HK-2 (cell line): ENCODE data around the gene TUBD1.
A peak's percentile ranks its signal among the peaks of the same experiment; 100 is the strongest.

Source experiments
- DNase-seq: peaks from one replicate; pipeline ENCODE4 v3.0.0-alpha.2; 2018; ENCODE audit not compliant: unreplicated experiment

TUBD1 gene

DNA sequence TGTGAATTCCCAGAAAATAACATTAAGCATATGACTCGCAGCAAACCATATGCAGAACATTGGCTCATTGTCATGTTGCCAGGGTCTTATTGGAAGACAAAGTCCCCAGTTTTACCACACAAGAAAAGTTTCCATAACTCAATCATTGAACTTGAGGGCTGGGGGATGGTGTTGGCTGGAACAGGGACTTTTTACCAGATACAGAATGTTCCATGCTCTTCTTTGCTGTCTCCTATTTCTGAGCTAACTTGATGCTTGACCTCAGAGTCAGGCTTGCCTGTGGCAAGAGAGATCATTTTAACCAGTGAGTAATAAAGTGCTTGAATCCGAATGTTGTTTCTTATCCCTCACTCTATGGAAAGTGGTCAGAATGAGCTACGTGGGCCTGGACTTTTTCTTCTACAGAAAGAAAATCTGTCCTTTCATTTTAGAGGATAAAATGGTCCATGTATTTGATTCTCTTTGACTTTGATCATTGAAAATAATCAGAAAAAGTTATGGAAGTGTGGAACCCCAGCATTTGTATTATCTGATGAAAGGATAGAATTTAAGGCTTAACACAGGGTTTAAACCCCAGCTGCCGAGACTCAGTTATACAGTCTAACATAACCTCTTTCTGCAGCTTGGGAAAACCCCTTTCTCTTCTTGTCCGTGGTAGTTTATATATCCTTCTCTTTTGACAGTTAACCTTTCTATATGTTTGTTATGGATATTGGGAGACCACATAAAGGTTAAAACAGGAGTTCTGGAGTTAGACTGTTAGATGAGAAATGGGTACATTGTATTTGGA lies 67.0 kb downstream of the TUBD1 start:
- peak; percentile 44 for DNase-seq

DNA sequence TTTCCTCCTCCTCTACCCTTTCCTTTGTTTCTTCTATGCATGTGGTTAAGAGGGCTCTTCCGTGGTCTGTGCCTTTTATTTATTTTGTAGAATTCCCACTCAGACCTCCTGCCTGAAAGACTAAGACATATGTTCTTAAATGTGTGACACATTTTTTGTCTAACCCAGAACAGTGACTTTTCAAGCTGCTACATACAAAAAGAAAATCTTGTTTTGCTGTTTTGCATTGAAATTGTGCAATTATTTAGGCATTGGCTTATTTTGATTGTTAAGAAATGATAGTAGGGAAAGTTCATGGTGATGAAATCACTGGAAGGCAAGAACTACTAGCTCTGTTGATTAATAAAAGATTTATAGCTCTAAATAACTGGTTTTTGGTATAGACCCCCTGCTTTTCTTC lies 76.8 kb downstream of the TUBD1 start:
- DNase-seq = no peak

DNA sequence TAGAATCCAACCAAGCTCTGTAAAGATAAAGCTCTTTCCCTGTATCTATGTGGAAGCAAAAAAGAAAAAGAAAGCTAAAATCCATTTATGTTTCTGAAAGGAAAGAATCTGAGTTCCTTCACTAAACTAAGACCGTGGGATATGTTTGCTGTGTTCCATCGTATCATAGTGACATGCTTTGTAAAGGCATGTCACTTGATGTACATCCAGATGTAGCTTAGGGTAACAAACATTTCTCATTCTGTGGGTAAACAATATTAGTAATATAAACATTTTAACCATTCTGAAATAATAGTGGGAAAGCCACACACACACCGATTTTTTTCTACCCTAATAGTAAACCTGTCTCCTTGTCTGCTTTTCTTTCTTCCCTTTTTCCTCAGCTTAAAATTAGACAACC lies 78.1 kb downstream of the TUBD1 start:
- no peak for DNase-seq

DNA sequence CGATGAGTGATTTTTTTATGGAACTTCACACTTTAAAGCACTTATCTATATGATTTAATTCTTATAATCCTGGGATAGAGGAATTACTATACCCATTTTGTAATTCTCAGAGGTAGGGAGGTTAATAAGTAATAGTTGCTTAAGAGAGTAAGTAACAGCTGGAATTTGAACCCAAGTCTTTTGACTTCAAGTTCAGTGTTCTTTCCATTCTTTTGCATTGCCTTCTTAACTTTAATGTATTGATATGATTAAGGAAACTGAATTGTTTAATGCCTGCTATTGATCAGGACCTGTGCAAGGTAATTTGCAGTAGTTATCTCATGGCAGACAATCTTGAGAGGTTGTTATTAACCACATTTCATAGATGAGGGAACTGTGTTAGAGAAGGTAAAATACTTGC lies 78.5 kb downstream of the TUBD1 start:
- DNase-seq = no peak

DNA sequence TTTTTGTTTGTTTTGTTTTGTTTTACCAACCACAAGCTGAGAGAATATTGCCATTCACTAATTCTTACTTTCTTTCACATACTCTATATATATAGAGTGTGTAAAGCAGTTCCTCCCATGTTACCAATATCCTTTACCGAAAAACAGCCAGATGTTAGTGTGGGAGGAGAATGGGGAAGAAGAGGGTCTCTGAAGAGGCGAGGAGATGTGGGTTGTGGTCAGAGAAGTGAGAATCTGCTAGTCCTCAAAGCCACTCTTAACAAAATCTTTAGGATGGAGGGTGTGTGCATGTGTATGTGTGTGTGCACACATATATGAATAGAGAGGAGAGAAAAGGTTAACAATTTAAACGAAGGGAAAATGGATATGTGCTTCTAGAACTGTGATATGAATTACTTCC lies 80.6 kb downstream of the TUBD1 start:
- no peak for DNase-seq

DNA sequence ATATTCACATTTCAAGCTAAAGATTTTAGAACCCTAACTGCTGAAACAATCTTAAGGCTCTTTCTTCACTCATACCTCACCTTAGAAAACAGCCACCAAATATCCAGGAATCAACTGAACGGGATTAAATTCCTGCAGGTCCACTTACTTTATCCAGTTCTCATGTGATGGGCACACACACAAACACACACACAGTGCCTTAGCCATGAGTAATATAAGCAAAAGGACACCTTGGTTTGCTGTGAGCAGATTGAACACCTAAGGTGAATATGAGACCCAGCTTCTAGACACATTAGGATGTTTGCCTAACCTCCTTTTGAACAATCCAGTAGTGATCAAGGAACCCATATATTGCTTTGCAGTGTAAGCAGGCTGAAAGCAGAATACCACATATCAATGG lies 81.5 kb downstream of the TUBD1 start:
- no peak for DNase-seq

DNA sequence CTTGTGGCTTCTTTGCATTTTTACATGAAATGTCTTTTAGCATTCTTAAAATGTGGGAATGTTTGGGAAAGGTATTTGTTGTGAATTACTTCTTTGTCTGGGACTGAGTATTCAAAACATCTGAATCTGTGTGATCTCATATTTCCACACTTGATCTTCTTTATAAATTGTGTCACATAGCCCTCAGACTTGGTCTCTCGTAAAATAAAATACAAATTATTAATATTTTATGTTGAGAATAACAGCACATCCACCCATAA lies 81.9 kb downstream of the TUBD1 start:
- DNase-seq = no peak
